ENCODE results near the gene PCNX3.

Gene PCNX3

GRCh38 chr11:65662799-65663638 is 47.4 kb downstream of the PCNX3 start, which contains the start of gene RELA:
Gene RELA (minus strand): TSS chr11:65662916. CDS start chr11:65662832, 84 bp downstream.
- TF ChIP-seq GATA2 (IDR thresholded peaks at IDR 0.05; ENCODE audit: low read depth, low read length) (no peak), GATA3 (IDR thresholded peaks at IDR 0.05; ENCODE audit: low read depth, low read length) (no peak)

- no peak for TF ChIP-seq GATA2 (IDR thresholded peaks at IDR 0.05; ENCODE audit: low read depth, low read length)
- TF ChIP-seq GATA3 (IDR thresholded peaks at IDR 0.05; ENCODE audit: low read depth, low read length), result no peak
These were observed 48.1 kb downstream of the PCNX3 start for GRCh38 chr11:65663639-65664200.

DNA sequence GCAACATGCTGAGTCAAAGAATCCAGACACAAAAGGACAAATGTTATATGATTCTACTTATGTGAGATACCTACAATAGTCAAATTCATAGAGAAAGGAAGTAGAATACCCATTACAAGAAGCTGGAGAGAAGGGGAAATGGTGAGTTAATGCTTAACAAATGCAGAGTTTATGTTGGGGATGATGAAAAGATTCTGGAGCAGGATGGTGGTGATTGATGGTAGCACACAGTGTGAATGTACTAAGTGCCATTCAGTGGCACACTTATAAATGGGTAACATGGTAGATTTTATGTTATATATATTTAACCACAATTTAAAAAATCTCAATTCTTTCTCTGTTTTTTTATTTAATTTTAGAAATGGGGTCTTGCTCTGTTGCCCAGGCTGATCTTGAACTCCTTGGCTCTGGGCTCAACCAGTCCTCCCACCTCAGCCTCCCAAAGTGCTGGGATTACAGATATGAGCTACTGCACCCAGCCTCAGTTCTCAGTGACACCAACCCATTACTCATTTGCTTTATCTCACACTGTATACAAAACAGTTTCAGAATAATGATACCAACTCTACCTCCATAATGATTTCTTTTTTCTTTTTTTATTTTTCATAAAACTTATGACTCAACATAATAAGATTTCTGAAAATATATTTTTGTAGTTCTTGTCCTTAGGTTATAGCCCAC is 56.7 kb downstream of the PCNX3 start:
- no peak for TF ChIP-seq GATA3 (IDR thresholded peaks at IDR 0.05; ENCODE audit: low read depth, low read length)
- TF ChIP-seq GATA2 (IDR thresholded peaks at IDR 0.05; ENCODE audit: low read depth, low read length), result no peak

DNA sequence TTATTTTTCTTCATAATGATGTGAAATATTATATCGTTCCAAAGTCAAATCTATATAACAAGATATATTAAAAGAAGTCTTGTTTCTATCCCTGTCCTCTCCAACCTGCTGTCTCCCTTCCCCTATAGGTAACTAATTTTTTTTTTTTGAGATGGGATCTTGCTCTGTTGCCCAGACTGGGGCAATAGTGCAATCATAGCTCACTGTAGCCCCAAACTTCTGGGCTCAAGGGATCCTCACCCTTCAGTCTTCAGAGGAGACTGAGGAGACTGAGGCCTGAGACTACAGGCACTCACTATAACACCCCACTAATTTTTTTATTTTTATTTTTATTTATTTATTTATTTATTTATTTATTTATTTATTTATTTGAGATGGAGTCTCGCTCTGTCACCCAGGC is 57.4 kb downstream of the PCNX3 start:
- TF ChIP-seq GATA3 (IDR thresholded peaks at IDR 0.05; ENCODE audit: low read depth, low read length) (no peak), GATA2 (IDR thresholded peaks at IDR 0.05; ENCODE audit: low read depth, low read length) (no peak)

GRCh38 chr11:65680192-65680743 is 64.7 kb downstream of the PCNX3 start:
- TF ChIP-seq GATA2 (IDR thresholded peaks at IDR 0.05; ENCODE audit: low read depth, low read length) (no peak), GATA3 (IDR thresholded peaks at IDR 0.05; ENCODE audit: low read depth, low read length) (no peak)

- TF ChIP-seq GATA3 (IDR thresholded peaks at IDR 0.05; ENCODE audit: low read depth, low read length), result no peak
- TF ChIP-seq GATA2 (IDR thresholded peaks at IDR 0.05; ENCODE audit: low read depth, low read length), result no peak
These were observed 70.4 kb downstream of the PCNX3 start for GRCh38 chr11:65685981-65686380.

All from SH-SY5Y (cell line).